NT2/D1 (cell line): ENCODE data around the gene LRRC49.

ENCODE experiments used
- DNase-seq: peaks from one replicate; pipeline ENCODE4 v3.0.0-alpha.2; 2011; ENCODE audit warnings: low read depth, low spot score
- H3K27me3 ChIP-seq: 2 replicates; pipeline ENCODE4 v1.6.0; 2011; ENCODE audit warnings: mild to moderate bottlenecking; ENCODE audit not compliant: insufficient read length, insufficient read depth
- H3K36me3 ChIP-seq: 2 replicates; pipeline ENCODE4 v1.6.1; 2011; ENCODE audit warnings: mild to moderate bottlenecking, low read length, mixed read lengths; ENCODE audit not compliant: insufficient read depth, insufficient read length
- H3K4me1 ChIP-seq: 2 replicates; pipeline ENCODE4 v1.5.1; 2011; ENCODE audit not compliant: insufficient read depth, insufficient read length
- H3K4me3 ChIP-seq: 2 replicates; pipeline ENCODE4 v1.5.1; 2011; ENCODE audit warnings: low read depth; ENCODE audit not compliant: insufficient read length
- H3K9ac ChIP-seq: 2 replicates; pipeline ENCODE4 v1.6.0; 2011; ENCODE audit warnings: low read depth; ENCODE audit not compliant: insufficient read length
- H3K9me3 ChIP-seq: 2 replicates; pipeline ENCODE4 v1.5.1; 2011; ENCODE audit warnings: mild to moderate bottlenecking, low read length; ENCODE audit not compliant: insufficient read depth
- SUZ12 ChIP-seq: IDR thresholded peaks from 2 replicates; pipeline ENCODE4 v1.6.1; 2011; ENCODE audit not compliant: insufficient read length, insufficient read depth; ENCODE audit errors: extremely low read depth
- YY1 ChIP-seq: IDR thresholded peaks from 2 replicates; pipeline ENCODE4 v1.6.1; 2011; ENCODE audit not compliant: insufficient read length, insufficient read depth
- ZNF274 ChIP-seq: IDR thresholded peaks from 2 replicates; pipeline ENCODE4 v1.6.1; 2011; ENCODE audit warnings: mild to moderate bottlenecking, low read depth, low read length

The LRRC49 gene

DNA sequence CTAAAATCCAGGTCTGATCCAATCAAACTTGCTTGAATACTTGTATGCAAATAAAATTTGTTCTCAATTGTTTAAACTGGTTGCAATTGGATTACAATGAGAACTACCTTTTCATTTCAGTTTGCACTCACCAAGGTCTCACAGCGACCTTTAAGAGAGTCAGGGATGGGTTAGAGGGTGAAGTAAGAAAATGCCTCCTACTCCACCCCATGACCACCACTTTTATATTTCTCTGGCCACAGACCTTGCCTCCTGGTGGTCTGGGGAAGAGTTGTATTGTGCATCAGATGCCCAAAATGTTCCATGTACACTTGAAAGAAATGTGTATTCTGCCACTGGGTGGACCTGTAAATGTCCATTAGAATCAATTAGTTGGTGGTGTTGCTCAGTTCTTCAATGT is 206.3 kb downstream of the LRRC49 start:
- H3K4me1 ChIP-seq = no peaks in the 10 kb centered on the region
- no peak for DNase-seq
- no peaks in the 10 kb centered on the region for H3K36me3 ChIP-seq
- TF ChIP-seq ZNF274 = no peak
- TF ChIP-seq SUZ12 = no peak
- TF ChIP-seq YY1 = no peak
- H3K4me3 ChIP-seq = no peak overlapping the region
- H3K27me3 ChIP-seq = no peaks in the 10 kb centered on the region
- H3K9me3 ChIP-seq = no peaks in the 10 kb centered on the region
- no peak overlapping the region for H3K9ac ChIP-seq
